ENCODE results near the gene GOSR2.

GRCh38 chr17:46903762-46904672 lies 18.9 kb upstream of the GOSR2 start:
- TF ChIP-seq SUZ12 (IDR thresholded peaks at IDR 0.05; ENCODE audit: extremely low read depth, insufficient read depth, insufficient read length) (no peak), ZNF274 (IDR thresholded peaks at IDR 0.05; ENCODE audit: low read depth, low read length) (no peak)
